GM19025 (cell line): Measurements from ENCODE around the gene AHCTF1.
A peak's percentile ranks its signal among the peaks of the same experiment; 100 is the strongest.
"Not testable (repeated sequence)": the region's sequence is repeated elsewhere in the genome, so short reads cannot be mapped to it uniquely, and the experiment has no call there.

ENCODE experiments used
- ATAC-seq: cut with Tn5 transposase; IDR thresholded peaks from one replicate; pipeline ENCODE4 v1.9.1; 2021; ENCODE audit warnings: mild to moderate bottlenecking, low read depth, moderate library complexity; ENCODE audit not compliant: unreplicated experiment

The AHCTF1 gene

DNA sequence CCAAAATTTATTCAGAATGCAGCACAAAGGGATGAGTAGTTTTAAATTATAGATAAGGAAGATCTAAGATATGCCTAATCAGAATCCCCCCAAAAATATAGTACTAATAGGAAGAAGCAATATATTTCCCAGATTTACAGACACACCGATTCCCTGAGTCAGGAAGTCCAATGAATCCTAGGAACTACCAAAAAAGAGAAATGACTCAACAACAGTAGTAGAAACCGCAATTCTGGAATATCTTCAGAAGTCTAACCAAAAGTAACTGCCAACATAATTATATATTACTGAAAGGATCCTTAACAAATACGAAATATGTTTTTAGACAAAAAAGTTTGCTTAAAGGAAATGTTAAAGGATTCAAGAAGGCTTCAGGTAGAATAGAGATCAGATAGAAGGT is 10.3 kb downstream of the AHCTF1 start:
- no peak for ATAC-seq

DNA sequence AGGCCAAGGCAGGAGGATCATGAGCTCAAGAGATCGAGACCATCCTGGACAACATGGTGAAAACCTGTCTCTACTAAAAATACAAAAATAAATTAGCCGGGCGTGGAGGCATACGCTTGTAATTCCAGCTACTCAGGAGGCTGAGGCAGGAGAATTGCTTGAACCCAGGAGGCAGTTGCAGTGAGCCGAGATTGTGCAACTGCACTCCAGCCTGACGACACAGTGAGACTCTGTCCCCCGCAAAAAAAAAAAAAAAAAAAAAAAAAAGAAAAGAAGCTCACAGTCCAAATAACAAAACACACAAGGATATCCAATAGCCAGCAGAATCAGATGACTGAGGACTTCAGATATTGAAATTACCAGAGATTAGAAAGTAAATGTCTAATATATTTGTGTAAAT is 11.8 kb downstream of the AHCTF1 start:
- ATAC-seq, result no peak

DNA sequence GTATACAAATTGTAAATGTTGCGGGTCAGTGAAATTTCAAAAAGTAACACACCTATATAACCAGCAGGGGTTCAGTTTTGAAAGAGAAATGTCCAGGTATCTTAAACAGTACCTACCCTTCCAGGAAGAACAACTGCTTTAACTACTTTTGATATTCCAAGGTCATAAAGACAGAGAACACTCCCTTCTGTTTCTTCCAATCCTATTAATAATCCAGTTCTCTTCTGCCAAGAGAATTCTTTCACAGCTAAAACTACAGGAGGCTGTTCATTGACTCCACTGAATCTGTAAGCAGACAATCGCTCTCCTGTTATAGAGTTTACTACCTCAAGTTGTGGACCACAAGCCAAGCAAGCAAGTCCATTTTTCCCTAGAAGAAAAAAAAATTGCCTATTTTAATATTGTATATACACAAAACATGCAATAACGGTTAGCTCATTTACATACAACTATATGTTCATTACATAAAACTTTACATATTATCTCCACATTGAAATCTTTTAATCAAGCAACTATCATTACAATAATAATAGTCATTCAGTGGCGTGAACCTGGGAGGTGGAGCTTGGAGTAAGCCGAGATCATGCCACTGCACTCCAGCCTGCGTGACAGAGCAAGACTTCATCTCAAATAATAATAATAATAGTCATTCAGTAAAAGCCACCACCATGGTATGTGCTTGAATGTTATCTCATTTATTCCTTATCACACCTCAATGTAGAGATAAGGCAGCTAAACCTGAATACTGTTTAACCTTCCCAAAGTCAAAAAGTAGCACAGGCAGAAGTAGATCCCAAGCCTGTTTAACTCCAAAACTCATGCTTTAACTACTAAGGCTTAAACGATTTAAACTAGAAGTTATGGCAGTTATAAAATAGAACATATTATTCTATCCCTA is 15.5 kb downstream of the AHCTF1 start:
- ATAC-seq, result not testable (repeated sequence)

DNA sequence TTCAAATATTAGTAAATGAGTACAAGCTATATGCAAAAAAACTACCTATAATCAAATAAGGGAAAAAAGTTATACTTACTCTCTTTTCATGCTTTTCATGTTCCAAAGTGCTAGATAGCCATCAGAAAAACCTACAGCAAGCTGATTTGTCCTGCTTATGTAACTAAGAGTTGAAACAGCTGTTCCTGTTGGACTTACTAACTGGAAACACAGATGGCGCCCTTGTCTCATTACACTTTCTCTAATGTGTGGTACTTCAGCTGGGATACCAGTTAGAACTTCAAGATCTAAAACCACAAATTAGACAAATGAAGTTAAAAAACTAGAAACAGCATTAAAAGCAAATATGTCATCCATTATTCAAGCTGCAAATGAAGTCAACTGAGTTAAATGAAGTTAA is 24.3 kb downstream of the AHCTF1 start:
- ATAC-seq, result peak; percentile 51

DNA sequence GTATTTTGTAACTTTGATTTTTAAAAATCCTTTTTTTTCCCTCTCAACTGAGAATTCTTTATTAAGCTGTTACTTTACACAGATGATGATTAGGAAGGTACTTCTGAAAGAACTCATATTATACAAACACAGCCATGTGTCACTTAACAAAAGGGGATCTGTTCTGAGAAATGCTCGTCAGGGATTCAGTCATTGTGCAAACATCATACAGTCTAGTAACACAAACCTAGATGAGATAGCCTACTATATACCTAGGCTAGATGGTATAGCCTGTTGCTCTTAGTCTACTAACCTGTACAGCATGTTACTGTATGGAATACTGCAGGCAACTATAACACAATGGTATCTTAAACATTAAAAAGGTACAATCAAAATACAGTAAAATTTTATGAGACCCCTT is 24.9 kb downstream of the AHCTF1 start:
- ATAC-seq, result no peak

DNA sequence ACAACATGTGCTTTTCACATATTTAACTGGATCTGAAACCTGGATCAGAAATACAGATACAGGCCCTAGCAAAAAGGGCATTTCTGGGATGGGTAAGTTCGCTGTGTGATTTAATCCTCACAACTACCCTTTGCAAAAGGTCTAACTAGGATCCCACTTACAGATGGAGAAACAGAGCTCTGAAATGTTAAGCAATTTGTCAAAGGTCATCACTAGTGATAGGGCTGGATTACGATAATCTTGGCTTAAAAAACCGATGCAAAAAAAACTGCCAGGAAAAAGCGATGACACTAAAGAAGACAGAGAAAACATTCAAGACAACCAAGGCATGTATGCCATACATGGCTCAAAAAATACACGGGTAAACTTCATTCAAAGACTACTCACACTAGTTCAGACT is 29.9 kb downstream of the AHCTF1 start:
- ATAC-seq, result no peak

DNA sequence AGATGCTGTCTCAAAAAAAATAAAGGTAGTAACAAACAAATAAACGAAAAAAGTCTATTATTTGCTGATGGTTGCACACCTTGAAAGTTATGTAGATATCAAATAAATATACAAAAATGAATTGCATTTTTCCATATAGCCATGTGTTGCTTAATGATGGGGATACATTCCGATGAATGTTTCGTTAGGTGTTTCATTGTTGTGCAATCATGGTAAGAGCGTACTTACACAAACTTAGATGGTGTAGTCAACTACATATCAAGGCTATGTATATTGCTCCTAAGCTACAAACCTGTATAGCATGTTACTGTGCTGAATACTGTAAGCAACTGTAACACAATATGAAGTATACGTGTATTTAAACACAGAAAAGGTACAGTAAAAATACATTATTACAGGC is 34.4 kb downstream of the AHCTF1 start:
- ATAC-seq, result no peak

DNA sequence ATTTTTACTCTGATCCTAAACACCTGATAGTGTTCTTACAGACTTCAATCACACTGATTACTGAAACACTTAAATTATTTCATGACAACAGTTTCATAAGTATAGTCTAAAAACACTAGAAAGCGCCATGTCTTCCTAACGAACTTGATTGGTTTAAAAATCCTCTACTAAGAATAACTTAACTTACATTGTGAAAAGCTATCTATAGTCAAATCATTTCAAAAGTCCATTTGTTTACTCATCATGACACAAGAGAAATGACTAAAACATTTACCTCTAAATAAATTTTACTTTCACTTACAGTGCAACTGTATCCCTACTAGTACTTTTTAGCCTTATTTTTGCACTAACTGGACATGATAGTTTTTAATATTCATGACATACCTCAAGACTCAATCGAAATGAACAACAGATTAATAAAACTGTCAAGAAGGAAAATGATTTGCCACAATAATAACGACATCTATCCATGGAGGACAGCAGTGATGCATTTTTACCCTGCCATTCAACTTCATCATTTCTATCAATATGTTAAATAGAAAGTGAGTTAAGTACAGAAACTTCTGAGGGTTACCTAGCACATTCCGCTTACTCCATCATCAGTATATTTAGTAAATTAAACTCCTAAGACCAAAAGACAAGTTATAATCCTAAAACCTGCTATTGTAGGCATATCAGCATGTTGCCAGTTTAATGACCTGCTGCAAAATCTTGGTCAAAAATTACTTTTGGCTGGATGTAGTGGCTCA is 38.4 kb downstream of the AHCTF1 start:
- ATAC-seq, result peak; percentile 65

DNA sequence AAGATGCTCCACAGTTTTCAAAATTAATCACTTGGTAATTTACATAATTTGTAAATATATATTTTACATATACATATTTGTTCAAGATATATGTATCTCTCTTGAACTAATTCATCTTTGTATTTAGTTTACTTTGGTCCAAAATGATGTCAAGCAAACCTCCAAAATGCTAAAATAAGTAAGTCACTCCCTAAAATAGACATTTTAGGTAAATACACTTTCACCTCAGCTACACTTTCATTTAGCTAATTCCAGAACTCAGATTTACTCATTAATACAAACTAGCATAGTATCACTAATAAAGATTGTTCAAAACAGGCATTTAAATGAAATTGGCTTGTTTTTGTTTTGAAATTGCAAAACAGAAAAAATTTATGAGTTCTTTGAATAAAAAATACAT is 40.6 kb downstream of the AHCTF1 start:
- no peak for ATAC-seq

DNA sequence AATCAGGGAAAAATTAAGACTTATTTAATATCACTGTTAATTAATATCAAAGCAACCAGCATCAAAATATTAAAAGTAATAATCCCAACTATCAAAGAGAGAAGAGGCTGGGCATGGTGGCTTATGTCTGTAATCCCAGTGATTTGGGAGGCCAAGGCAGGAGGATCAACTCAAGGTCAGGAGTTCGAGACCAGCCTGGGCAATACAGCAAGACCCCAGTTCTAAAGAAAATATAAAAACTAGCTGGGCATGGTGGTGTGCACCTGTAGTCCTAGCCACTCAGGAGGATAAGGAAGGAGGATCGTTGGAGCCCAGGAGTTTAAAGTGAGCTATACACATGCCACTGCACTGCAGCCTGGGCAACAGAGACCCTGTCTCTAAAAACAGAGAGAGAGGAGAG is 43.2 kb downstream of the AHCTF1 start:
- no peak for ATAC-seq

DNA sequence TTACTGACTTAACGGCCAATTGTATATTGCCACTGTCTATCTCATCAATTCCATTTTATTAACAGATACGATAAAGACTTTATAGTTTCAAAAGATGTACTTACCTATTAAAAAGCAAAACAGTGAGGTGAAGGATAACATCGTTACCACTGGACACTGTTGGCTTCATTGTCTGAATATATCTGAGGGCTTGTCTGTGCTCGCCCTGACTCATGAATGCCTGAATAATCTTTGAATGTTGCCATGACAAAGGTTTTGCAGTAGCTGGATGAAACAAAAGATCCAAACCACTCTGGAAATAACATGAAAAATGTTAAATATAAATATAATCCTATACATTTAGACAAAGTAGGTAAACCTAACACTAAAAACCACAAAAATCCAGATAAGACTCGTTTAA is 46.4 kb downstream of the AHCTF1 start:
- not testable (repeated sequence) for ATAC-seq

DNA sequence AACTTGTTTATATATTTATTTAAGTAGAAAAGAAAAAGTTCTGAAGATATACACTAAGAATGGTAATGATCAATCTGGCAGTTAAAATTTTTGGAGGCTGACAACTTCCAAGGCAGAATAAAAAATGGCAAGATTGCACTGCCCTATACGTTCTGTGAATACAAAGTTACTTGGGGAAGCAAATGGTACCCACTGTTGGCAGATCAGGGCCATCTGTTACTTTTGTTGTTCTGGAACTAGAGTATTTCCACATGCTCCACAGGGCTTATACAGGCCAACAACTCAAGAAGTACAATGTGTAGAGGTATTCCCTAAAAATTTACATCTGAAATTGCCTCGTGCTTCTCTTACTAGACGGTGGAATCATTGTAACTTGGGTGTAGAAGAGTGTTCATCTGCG is 53.2 kb downstream of the AHCTF1 start:
- no peak for ATAC-seq

DNA sequence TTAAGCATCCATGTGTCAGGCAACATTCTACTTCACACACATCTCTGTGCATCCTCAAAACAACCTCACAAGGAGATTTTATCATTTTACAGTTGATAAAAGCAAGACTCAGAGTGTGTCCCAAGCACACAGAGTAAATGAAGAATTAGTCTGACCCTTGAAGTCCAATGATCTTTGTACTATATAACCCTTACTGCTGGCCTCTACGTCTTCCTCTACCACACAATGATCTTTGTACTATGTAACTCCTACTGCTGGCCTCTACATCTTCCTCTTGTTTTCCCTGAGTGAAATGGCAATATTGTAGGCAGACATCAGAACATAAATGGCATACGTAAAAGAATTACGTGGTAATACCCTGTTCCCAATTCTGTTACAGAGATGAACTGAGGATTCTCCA is 55.3 kb downstream of the AHCTF1 start:
- ATAC-seq, result no peak

DNA sequence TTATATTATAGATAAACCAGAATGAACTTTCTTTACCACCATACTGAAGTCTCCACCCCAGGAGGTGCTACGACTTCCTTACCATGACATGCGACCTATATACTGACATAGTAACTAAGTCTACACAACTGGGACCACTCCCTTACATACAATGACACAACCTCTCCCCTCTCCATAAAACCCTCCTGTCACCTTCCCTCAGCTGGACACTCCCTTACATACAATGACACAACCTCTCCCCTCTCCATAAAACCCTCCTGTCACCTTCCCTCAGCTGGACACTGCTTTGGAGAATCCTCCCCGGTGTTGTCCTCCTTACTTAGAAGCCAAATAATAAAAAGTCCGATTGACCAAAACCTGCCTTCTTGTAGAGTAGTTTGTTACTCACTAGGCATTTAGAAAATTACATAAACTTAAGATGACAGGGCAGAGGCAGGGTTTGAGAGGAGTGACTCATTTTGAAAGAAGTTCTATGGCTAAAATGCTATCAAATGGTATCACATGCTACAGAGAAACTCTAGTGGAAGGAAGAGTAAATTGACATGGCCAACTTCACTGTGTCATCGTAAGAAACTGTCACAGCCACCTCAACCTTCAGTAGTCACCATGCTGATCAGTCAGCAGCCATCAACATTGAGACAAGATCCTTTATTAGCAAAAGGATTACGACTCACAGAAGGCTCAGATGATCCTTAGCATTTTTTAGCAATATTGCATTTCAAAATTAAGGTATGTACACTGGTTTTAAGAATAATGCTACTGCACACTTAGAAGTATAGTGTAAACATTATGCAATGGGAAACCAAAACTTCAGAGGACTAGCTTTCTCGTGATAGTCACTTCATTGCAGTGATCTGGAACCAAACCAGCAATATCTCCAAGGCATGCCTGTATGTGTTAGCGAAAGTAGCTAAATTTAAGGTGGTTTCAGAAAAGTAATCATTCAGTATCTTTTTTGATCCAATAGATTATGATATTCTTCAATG is 56.4 kb downstream of the AHCTF1 start:
- ATAC-seq, result no peak

DNA sequence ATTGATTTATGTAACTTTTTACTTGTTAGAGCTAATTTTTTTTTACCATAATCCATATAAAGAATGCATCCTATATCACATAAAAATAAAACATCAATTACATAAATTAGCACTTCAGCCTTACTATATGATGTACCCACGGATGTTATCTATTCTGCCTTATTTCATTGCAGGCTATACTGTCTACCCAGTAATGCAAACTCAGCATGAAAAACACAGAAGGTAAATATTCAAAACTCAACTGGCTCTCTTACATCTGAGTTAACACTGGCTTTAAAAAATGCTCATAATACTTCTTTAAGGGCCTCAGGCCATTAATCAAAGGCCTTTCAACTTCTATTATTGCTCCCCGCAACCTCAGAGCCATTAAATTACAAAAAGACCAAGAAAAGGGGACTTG is 65.8 kb downstream of the AHCTF1 start:
- ATAC-seq, result no peak

DNA sequence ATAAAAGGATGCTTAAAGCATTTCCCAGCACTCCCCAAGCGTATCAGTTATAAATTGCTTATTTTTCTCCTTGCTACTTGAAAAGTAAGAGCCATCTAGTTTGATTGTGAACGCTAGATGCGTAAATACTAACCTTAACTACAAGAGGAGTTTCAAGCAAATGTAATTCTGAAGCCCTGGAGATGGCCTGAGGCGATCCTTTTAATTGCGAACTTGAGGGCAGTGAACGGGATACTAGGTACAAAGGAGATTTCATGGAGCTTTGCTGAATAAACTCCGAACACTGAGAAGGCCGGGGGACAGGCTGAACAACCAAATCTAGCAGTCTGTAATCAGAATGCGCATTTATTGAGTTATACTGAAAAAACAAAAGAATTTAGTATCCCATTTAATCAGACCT is 68.0 kb downstream of the AHCTF1 start:
- not testable (repeated sequence) for ATAC-seq

DNA sequence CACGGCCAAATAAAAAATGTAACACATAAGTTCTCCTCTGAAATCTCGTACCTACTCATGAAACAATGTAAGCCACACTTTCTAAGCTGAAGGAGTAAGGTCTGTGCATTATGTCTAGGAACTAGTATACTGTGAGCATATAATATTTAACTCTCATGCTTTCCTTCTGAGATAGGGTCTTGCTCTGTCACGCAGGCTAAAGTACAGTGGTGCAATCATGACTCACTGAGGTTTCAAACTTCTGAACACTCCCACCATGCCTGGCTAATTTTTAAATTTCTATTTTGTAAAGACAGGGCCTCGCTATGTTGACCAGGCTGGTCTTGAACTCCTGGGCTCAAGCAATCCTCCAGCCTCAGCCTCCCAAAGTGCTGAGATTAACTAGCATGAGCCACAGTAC is 71.3 kb downstream of the AHCTF1 start:
- ATAC-seq, result no peak

DNA sequence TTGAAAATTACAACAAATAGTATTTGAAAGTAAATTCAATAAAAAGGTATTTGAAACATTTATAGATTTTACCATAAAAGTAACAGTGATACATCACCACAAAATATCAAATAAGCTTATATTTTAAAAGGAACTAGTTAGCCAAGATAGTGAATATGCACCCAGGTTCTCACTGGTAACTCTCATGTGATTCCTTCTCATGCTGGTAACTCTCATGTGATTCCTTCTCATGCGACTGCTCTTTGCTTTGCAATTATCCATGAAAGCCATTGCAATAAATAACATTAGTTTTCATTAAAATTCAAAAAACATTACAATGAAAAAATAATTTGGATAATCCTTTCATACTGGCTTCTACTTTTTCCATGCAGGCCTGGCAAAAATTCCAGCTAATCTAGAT is 75.4 kb downstream of the AHCTF1 start:
- no peak for ATAC-seq

DNA sequence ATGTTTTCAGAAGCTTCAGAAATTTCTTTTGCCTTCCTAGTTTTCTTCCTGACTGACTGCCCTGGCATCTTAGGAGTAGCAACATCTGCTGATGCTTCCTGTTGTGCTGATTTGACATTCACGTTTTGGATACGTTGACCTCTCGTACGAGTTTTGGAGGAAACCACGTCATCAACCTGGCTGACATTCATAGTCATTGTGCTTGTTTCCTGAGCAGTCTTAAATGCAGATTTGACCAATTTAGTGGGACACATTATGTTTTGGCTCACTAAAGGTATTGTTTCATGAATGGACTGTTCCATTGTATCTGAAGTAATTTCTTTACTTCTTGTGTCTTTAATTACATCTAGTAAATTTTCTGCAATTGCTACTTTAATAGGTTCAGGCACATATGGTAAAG is 81.1 kb downstream of the AHCTF1 start:
- ATAC-seq, result not testable (repeated sequence)

DNA sequence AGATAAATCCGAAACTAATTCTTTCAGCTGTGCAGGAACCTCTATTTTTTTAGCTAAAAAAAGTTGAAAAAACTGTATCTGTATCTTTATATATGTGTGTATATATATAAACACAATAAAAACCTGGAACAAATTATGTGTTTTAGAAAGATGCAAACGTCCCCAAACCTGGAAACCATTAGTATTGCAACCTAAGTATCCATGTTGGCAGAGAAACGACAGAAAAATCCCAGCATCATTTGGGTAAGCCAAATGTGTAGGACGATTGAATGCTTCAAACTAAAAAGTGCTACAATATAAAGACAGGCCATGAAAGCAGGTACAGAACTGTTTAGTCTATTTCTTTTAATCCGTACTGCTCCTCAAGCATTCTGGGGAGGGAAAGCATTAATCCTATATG is 87.9 kb downstream of the AHCTF1 start:
- no peak for ATAC-seq

DNA sequence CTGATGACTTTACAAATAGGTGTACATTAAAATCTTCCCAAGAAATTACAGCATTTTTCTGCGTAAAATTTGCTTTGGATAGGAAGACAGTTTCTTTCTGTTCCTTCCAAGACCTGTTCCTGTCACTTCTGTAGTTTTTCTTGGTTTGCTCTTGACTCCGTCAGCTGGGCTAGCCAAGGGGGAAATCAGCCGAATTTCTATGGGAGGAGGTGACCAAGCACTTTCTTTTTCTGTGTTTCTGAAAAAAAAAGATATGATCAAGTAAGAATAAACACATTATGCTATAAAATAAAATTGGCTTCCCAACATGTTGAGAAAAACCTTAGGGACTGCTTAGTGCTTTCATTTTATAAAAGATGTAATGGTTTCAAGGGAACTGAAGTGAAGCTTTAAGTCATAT is 91.0 kb downstream of the AHCTF1 start:
- ATAC-seq, result not testable (repeated sequence)
